ENCODE results near the gene SGSM1.
A peak's percentile ranks its signal among the peaks of the same experiment; 100 is the strongest.

The SGSM1 gene

GRCh38 chr22:24948356-24949202 lies 142.6 kb downstream of the SGSM1 start:
- Histone ChIP-seq H3K27me3 (ENCODE audit: control insufficient read depth in 1 of 2, insufficient read depth in 2 of 2, low read length in 2 of 2) (peaks cover 0 to 3% of the 10 kb centered on the region in 2 donors), H3K4me1 (ENCODE audit: control insufficient read depth in 1 of 2, insufficient read depth in 2 of 2, low read length in 2 of 2) (peaks cover 0 to 6% of the 10 kb centered on the region in 2 donors), H3K36me3 (ENCODE audit: control insufficient read depth in 1 of 2, insufficient read depth in 2 of 2, low read length in 2 of 2) (no peaks in the 10 kb centered on the region), H3K4me3 (ENCODE audit: low read depth in 1 of 2, low read length in 2 of 2) (no peak overlapping the region), H3K9ac (ENCODE audit: low read depth in 1 of 2, low read length in 2 of 2) (no peak overlapping the region), H3K9me3 (ENCODE audit: control insufficient read depth in 1 of 2, low read length in 2 of 2) (no peaks in the 10 kb centered on the region), H3K27ac (ENCODE audit: low read depth, low read length) (no peak overlapping the region)

- H3K36me3 ChIP-seq (ENCODE audit: control insufficient read depth in 1 of 2, insufficient read depth in 2 of 2, low read length in 2 of 2) = no peaks in the 10 kb centered on the region
- H3K4me3 ChIP-seq (ENCODE audit: low read depth in 1 of 2, low read length in 2 of 2) = no peak overlapping the region
- no peak overlapping the region for H3K27ac ChIP-seq (ENCODE audit: low read depth, low read length)
Observed at GRCh38 chr22:24950272-24950902, 144.4 kb downstream of the SGSM1 start.

GRCh38 chr22:24951942-24952836 lies 146.2 kb downstream of the SGSM1 start, which contains the start of gene KIAA1671:
Gene KIAA1671 (plus strand): TSS chr22:24952716. CDS start chr22:25028000, 75,284 bp downstream.
- Histone ChIP-seq H3K4me3 (ENCODE audit: low read depth in 1 of 2, low read length in 2 of 2) (peak within 1 kb of the TSS; percentile 82 to 92), H3K27me3 (ENCODE audit: control insufficient read depth in 1 of 2, insufficient read depth in 2 of 2, low read length in 2 of 2) (peaks cover 0 to 3% of the 10 kb centered on the region in 2 donors), H3K27ac (ENCODE audit: low read depth, low read length) (peak within 1 kb of the TSS; percentile 91), H3K36me3 (ENCODE audit: control insufficient read depth in 1 of 2, insufficient read depth in 2 of 2, low read length in 2 of 2) (no peaks in the 10 kb centered on the region), H3K9ac (ENCODE audit: low read depth in 1 of 2, low read length in 2 of 2) (peak within 1 kb of the TSS; percentile 84 to 94), H3K9me3 (ENCODE audit: control insufficient read depth in 1 of 2, low read length in 2 of 2) (no peaks in the 10 kb centered on the region), H3K4me1 (ENCODE audit: control insufficient read depth in 1 of 2, insufficient read depth in 2 of 2, low read length in 2 of 2) (peaks cover 14 to 19% of the 10 kb centered on the region in 2 donors)

More at GRCh38 chr22:24950272-24950902, 144.4 kb downstream of the SGSM1 start:
- Histone ChIP-seq H3K9me3 (ENCODE audit: control insufficient read depth in 1 of 2, low read length in 2 of 2) (no peaks in the 10 kb centered on the region), H3K27me3 (ENCODE audit: control insufficient read depth in 1 of 2, insufficient read depth in 2 of 2, low read length in 2 of 2) (peaks cover 0 to 3% of the 10 kb centered on the region in 2 donors), H3K4me1 (ENCODE audit: control insufficient read depth in 1 of 2, insufficient read depth in 2 of 2, low read length in 2 of 2) (peaks cover 4 to 19% of the 10 kb centered on the region in 2 donors), H3K9ac (ENCODE audit: low read depth in 1 of 2, low read length in 2 of 2) (no peak overlapping the region)

- H3K27ac ChIP-seq (ENCODE audit: low read depth, low read length) = peak overlapping the region; percentile 91
- no peaks in the 10 kb centered on the region for H3K36me3 ChIP-seq (ENCODE audit: control insufficient read depth in 1 of 2, insufficient read depth in 2 of 2, low read length in 2 of 2)
- H3K9me3 ChIP-seq (ENCODE audit: control insufficient read depth in 1 of 2, low read length in 2 of 2) = no peaks in the 10 kb centered on the region
- H3K9ac ChIP-seq (ENCODE audit: low read depth in 1 of 2, low read length in 2 of 2) = peak overlapping the region; percentile 84 to 94
- peaks cover 0 to 3% of the 10 kb centered on the region in 2 donors for H3K27me3 ChIP-seq (ENCODE audit: control insufficient read depth in 1 of 2, insufficient read depth in 2 of 2, low read length in 2 of 2)
- peaks cover 16 to 20% of the 10 kb centered on the region in 2 donors for H3K4me1 ChIP-seq (ENCODE audit: control insufficient read depth in 1 of 2, insufficient read depth in 2 of 2, low read length in 2 of 2)
- peak overlapping the region; percentile 82 to 92 for H3K4me3 ChIP-seq (ENCODE audit: low read depth in 1 of 2, low read length in 2 of 2)
Observed at GRCh38 chr22:24952837-24953383, 146.9 kb downstream of the SGSM1 start.

- H3K27me3 ChIP-seq (ENCODE audit: control insufficient read depth in 1 of 2, insufficient read depth in 2 of 2, low read length in 2 of 2) = peaks cover 0 to 3% of the 10 kb centered on the region in 2 donors
- H3K36me3 ChIP-seq (ENCODE audit: control insufficient read depth in 1 of 2, insufficient read depth in 2 of 2, low read length in 2 of 2) = no peaks in the 10 kb centered on the region
- peak overlapping the region; percentile 82 to 92 for H3K4me3 ChIP-seq (ENCODE audit: low read depth in 1 of 2, low read length in 2 of 2)
- peaks cover 16 to 22% of the 10 kb centered on the region in 2 donors for H3K4me1 ChIP-seq (ENCODE audit: control insufficient read depth in 1 of 2, insufficient read depth in 2 of 2, low read length in 2 of 2)
- peak overlapping the region; percentile 84 to 94 for H3K9ac ChIP-seq (ENCODE audit: low read depth in 1 of 2, low read length in 2 of 2)
- no peaks in the 10 kb centered on the region for H3K9me3 ChIP-seq (ENCODE audit: control insufficient read depth in 1 of 2, low read length in 2 of 2)
- peak overlapping the region; percentile 91 for H3K27ac ChIP-seq (ENCODE audit: low read depth, low read length)
Observed at GRCh38 chr22:24953384-24954113, 147.5 kb downstream of the SGSM1 start.

- H3K9ac ChIP-seq (ENCODE audit: low read depth in 1 of 2, low read length in 2 of 2) = peak overlapping the region; percentile 84 to 94
Observed at GRCh38 chr22:24954114-24954463, 148.1 kb downstream of the SGSM1 start.

GRCh38 chr22:24954856-24955255 lies 148.8 kb downstream of the SGSM1 start:
- Histone ChIP-seq H3K9me3 (ENCODE audit: control insufficient read depth in 1 of 2, low read length in 2 of 2) (no peaks in the 10 kb centered on the region), H3K27ac (ENCODE audit: low read depth, low read length) (no peak overlapping the region), H3K27me3 (ENCODE audit: control insufficient read depth in 1 of 2, insufficient read depth in 2 of 2, low read length in 2 of 2) (peaks cover 0 to 3% of the 10 kb centered on the region in 2 donors), H3K4me3 (ENCODE audit: low read depth in 1 of 2, low read length in 2 of 2) (peak overlapping the region in 1 of 2 donors; percentile 19), H3K4me1 (ENCODE audit: control insufficient read depth in 1 of 2, insufficient read depth in 2 of 2, low read length in 2 of 2) (peaks cover 16 to 22% of the 10 kb centered on the region in 2 donors), H3K36me3 (ENCODE audit: control insufficient read depth in 1 of 2, insufficient read depth in 2 of 2, low read length in 2 of 2) (no peaks in the 10 kb centered on the region), H3K9ac (ENCODE audit: low read depth in 1 of 2, low read length in 2 of 2) (peak overlapping the region in 1 of 2 donors; percentile 84)

More at GRCh38 chr22:24954114-24954463, 148.1 kb downstream of the SGSM1 start:
- Histone ChIP-seq H3K27ac (ENCODE audit: low read depth, low read length) (no peak overlapping the region), H3K36me3 (ENCODE audit: control insufficient read depth in 1 of 2, insufficient read depth in 2 of 2, low read length in 2 of 2) (no peaks in the 10 kb centered on the region), H3K27me3 (ENCODE audit: control insufficient read depth in 1 of 2, insufficient read depth in 2 of 2, low read length in 2 of 2) (peaks cover 0 to 3% of the 10 kb centered on the region in 2 donors), H3K9me3 (ENCODE audit: control insufficient read depth in 1 of 2, low read length in 2 of 2) (no peaks in the 10 kb centered on the region), H3K4me1 (ENCODE audit: control insufficient read depth in 1 of 2, insufficient read depth in 2 of 2, low read length in 2 of 2) (peaks cover 16 to 22% of the 10 kb centered on the region in 2 donors), H3K4me3 (ENCODE audit: low read depth in 1 of 2, low read length in 2 of 2) (peak overlapping the region; percentile 82 to 92)

GRCh38 chr22:24957043-24957442 lies 151.0 kb downstream of the SGSM1 start:
- no peaks in the 10 kb centered on the region for H3K27me3 ChIP-seq (ENCODE audit: control insufficient read depth in 1 of 2, insufficient read depth in 2 of 2, low read length in 2 of 2)
- H3K27ac ChIP-seq (ENCODE audit: low read depth, low read length) = no peak overlapping the region

More at GRCh38 chr22:24957043-24957442, 151.0 kb downstream of the SGSM1 start:
- peaks cover 21 to 22% of the 10 kb centered on the region in 2 donors for H3K4me1 ChIP-seq (ENCODE audit: control insufficient read depth in 1 of 2, insufficient read depth in 2 of 2, low read length in 2 of 2)
- H3K9ac ChIP-seq (ENCODE audit: low read depth in 1 of 2, low read length in 2 of 2) = peak overlapping the region in 1 of 2 donors; percentile 47
- no peaks in the 10 kb centered on the region for H3K9me3 ChIP-seq (ENCODE audit: control insufficient read depth in 1 of 2, low read length in 2 of 2)
- H3K4me3 ChIP-seq (ENCODE audit: low read depth in 1 of 2, low read length in 2 of 2) = no peak overlapping the region
- peaks cover 0 to 1% of the 10 kb centered on the region in 2 donors for H3K36me3 ChIP-seq (ENCODE audit: control insufficient read depth in 1 of 2, insufficient read depth in 2 of 2, low read length in 2 of 2)
